SH-SY5Y (cell line): ENCODE results near the gene ELOVL6.

Experiments
- GATA2 ChIP-seq: IDR thresholded peaks from 2 replicates; pipeline ENCODE4 v1.6.1; 2011; ENCODE audit warnings: mild to moderate bottlenecking, low read depth, low read length
- GATA3 ChIP-seq: IDR thresholded peaks from 2 replicates; pipeline ENCODE4 v1.6.1; 2011; ENCODE audit warnings: low read depth, mild to moderate bottlenecking, low read length, moderate library complexity

GRCh38 chr4:110201502-110201901 is 3.1 kb upstream of the ELOVL6 start:
- TF ChIP-seq GATA2 (no peak), GATA3 (no peak)
